Neural crest cell (in vitro differentiated cells): ENCODE data around the gene DCST2. TPM values are rescaled to one million over a fixed set of nuclear protein-coding genes. Genes with fewer than 3 reads are reported as not detected.

Source experiments
- DNase-seq: peaks from one replicate; pipeline ENCODE4 v3.0.0; 2021; ENCODE audit warnings: low read depth, mixed read lengths, low spot score
- H3K27ac Mint-ChIP-seq: one replicate; pipeline ENCODE4 v1.8.0; 2021; ENCODE audit warnings: mild to moderate bottlenecking, mixed read lengths; ENCODE audit not compliant: unreplicated experiment
- H3K27me3 Mint-ChIP-seq: 2 replicates; pipeline ENCODE4 v1.8.0; 2021; ENCODE audit warnings: low read depth, mild to moderate bottlenecking, mixed read lengths
- H3K36me3 Mint-ChIP-seq: 2 replicates; pipeline ENCODE4 v1.8.0; 2021; ENCODE audit warnings: low read depth, mild to moderate bottlenecking, mixed read lengths
- H3K4me1 Mint-ChIP-seq: 2 replicates; pipeline ENCODE4 v1.8.0; 2021; ENCODE audit warnings: mixed read lengths
- H3K4me3 Mint-ChIP-seq: one replicate; pipeline ENCODE4 v1.8.0; 2021; ENCODE audit warnings: mild to moderate bottlenecking, mixed read lengths
- H3K9me3 Mint-ChIP-seq: 2 replicates; pipeline ENCODE4 v1.8.0; 2021; ENCODE audit warnings: mixed read lengths
- CTCF ChIP-seq: fragments of 200-600 bp; sonication (generic); conservative IDR thresholded peaks from 2 replicates; pipeline ENCODE4 v1.5.0; 2021; ENCODE audit warnings: antibody characterized with exemption, mild to moderate bottlenecking
- total RNA-seq: library from RNA; stranded (reverse); gene quantifications from 2 replicates; pipeline ENCODE4 v1.2.1, GENCODE V29; 2021

DCST2 gene
- total RNA-seq, 1 donor from 2014 or later: 1.3 TPM

GRCh38 chr1:155049651-155050559 lies 16.3 kb upstream of the DCST2 start:
- Mint-ChIP-seq H3K27me3 (peaks cover 6% of the 10 kb centered on the region), H3K27ac (peak overlapping the region; percentile 97), H3K9me3 (no peaks in the 10 kb centered on the region), H3K4me3 (peak overlapping the region; percentile 90), H3K36me3 (no peaks in the 10 kb centered on the region), H3K4me1 (peaks cover 38% of the 10 kb centered on the region)
- TF ChIP-seq CTCF: no peak
- DNase-seq: no peak

- Mint-ChIP-seq H3K27ac (peak overlapping the region; percentile 50), H3K27me3 (peaks cover 6% of the 10 kb centered on the region), H3K9me3 (no peaks in the 10 kb centered on the region), H3K4me3 (peak overlapping the region; percentile 69), H3K4me1 (peaks cover 45% of the 10 kb centered on the region), H3K36me3 (no peaks in the 10 kb centered on the region)
- TF ChIP-seq CTCF: no peak
- DNase-seq: no peak
These were observed 15.1 kb upstream of the DCST2 start for GRCh38 chr1:155048449-155049334.

- Mint-ChIP-seq H3K36me3 (no peaks in the 10 kb centered on the region), H3K27ac (peak overlapping the region; percentile 95), H3K4me1 (peaks cover 31% of the 10 kb centered on the region), H3K27me3 (no peaks in the 10 kb centered on the region), H3K4me3 (peak overlapping the region; percentile 38), H3K9me3 (no peaks in the 10 kb centered on the region)
- TF ChIP-seq CTCF: peak; percentile 71
- peak; percentile 60 for DNase-seq
These were observed 11.5 kb upstream of the DCST2 start for GRCh38 chr1:155044812-155045657.

GRCh38 chr1:155044365-155044764 lies 10.8 kb upstream of the DCST2 start:
- Mint-ChIP-seq H3K9me3 (no peaks in the 10 kb centered on the region), H3K4me3 (peak overlapping the region; percentile 38), H3K27me3 (no peaks in the 10 kb centered on the region), H3K27ac (peak overlapping the region; percentile 95), H3K4me1 (peaks cover 24% of the 10 kb centered on the region), H3K36me3 (no peaks in the 10 kb centered on the region)
- TF ChIP-seq CTCF: no peak
- DNase-seq: no peak

GRCh38 chr1:155043793-155044192 lies 10.2 kb upstream of the DCST2 start:
- TF ChIP-seq CTCF: no peak
- H3K9me3 Mint-ChIP-seq: no peaks in the 10 kb centered on the region
- no peaks in the 10 kb centered on the region for H3K27me3 Mint-ChIP-seq
- H3K36me3 Mint-ChIP-seq: no peaks in the 10 kb centered on the region
- peaks cover 19% of the 10 kb centered on the region for H3K4me1 Mint-ChIP-seq
- H3K27ac Mint-ChIP-seq: no peak overlapping the region
- DNase-seq: no peak
- no peak overlapping the region for H3K4me3 Mint-ChIP-seq
